Left kidney (tissue), 8 donors: ENCODE results near the gene PNPLA8. TPM values are rescaled to one million over a fixed set of nuclear protein-coding genes. Genes with fewer than 3 reads are reported as not detected.
"Not testable (repeated sequence)": the region's sequence is repeated elsewhere in the genome, so short reads cannot be mapped to it uniquely, and the experiment has no call there.

Experiments used
- DNase-seq: peaks from one replicate; pipeline ENCODE4 v3.0.0-alpha.2; 2013
- long read RNA-seq, 8 donors: transcript quantifications; one replicate each; lab custom pipeline, GENCODE V29; 2026
- polyA plus RNA-seq: library from polyadenylated mRNA; unstranded; fragments of 120-200 nt; gene quantifications from one replicate; pipeline ENCODE4 v1.2.1, GENCODE V29; 2013; ENCODE audit not compliant: insufficient read length

PNPLA8 gene, protein sequence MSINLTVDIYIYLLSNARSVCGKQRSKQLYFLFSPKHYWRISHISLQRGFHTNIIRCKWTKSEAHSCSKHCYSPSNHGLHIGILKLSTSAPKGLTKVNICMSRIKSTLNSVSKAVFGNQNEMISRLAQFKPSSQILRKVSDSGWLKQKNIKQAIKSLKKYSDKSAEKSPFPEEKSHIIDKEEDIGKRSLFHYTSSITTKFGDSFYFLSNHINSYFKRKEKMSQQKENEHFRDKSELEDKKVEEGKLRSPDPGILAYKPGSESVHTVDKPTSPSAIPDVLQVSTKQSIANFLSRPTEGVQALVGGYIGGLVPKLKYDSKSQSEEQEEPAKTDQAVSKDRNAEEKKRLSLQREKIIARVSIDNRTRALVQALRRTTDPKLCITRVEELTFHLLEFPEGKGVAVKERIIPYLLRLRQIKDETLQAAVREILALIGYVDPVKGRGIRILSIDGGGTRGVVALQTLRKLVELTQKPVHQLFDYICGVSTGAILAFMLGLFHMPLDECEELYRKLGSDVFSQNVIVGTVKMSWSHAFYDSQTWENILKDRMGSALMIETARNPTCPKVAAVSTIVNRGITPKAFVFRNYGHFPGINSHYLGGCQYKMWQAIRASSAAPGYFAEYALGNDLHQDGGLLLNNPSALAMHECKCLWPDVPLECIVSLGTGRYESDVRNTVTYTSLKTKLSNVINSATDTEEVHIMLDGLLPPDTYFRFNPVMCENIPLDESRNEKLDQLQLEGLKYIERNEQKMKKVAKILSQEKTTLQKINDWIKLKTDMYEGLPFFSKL
- 39.7 TPM for polyA plus RNA-seq
- long read RNA-seq, donor 1, transcript PNPLA8-206 (10 exons, 3,462 nt) = major isoform, 9 of 24 reads
- long read RNA-seq, donor 1, partial matches to known transcripts = 13 of 24 reads
- long read RNA-seq, donor 1, other reads (novel, unspliced or antisense) = 0 of 24 reads
- long read RNA-seq, donor 2, partial matches to known transcripts = 8 of 14 reads
- long read RNA-seq, donor 2, other reads (novel, unspliced or antisense) = 0 of 14 reads
- long read RNA-seq, donor 3, partial matches to known transcripts = 109 of 135 reads
- long read RNA-seq, donor 3, other reads (novel, unspliced or antisense) = 24 of 135 reads
- long read RNA-seq, donor 4 = 0 reads
- long read RNA-seq, donor 5, transcript PNPLA8-201 (11 exons, 3,490 nt) = major isoform, 6 of 259 reads
- long read RNA-seq, donor 5, transcript PNPLA8-206 (10 exons, 3,462 nt) = minor isoform, 5 of 259 reads
- long read RNA-seq, donor 5, partial matches to known transcripts = 215 of 259 reads
- long read RNA-seq, donor 5, other reads (novel, unspliced or antisense) = 32 of 259 reads
- long read RNA-seq, donor 6, partial matches to known transcripts = 7 of 13 reads
- long read RNA-seq, donor 6, other reads (novel, unspliced or antisense) = 0 of 13 reads
- long read RNA-seq, donor 7, transcript PNPLA8-201 (11 exons, 3,490 nt) = major isoform, 6 of 25 reads
- long read RNA-seq, donor 7, partial matches to known transcripts = 16 of 25 reads
- long read RNA-seq, donor 7, other reads (novel, unspliced or antisense) = 0 of 25 reads
- long read RNA-seq, donor 8, partial matches to known transcripts = 0 of 2 reads
- long read RNA-seq, donor 8, other reads (novel, unspliced or antisense) = 0 of 2 reads

- peak; percentile 99 for DNase-seq
These were observed at the start of gene PNPLA8 for GRCh38 chr7:108525985-108526767. PNPLA8 (minus strand) TSS chr7:108526135; CDS start chr7:108515491, 10,644 bp downstream.

- no peak for DNase-seq
These were observed 49.2 kb upstream of the PNPLA8 start for GRCh38 chr7:108575156-108575555.

GRCh38 chr7:108572480-108572879, 46.5 kb upstream of the PNPLA8 start:
- DNase-seq = no peak

- peak; percentile 50 for DNase-seq
These were observed 44.3 kb upstream of the PNPLA8 start for GRCh38 chr7:108570146-108570755.

DNA sequence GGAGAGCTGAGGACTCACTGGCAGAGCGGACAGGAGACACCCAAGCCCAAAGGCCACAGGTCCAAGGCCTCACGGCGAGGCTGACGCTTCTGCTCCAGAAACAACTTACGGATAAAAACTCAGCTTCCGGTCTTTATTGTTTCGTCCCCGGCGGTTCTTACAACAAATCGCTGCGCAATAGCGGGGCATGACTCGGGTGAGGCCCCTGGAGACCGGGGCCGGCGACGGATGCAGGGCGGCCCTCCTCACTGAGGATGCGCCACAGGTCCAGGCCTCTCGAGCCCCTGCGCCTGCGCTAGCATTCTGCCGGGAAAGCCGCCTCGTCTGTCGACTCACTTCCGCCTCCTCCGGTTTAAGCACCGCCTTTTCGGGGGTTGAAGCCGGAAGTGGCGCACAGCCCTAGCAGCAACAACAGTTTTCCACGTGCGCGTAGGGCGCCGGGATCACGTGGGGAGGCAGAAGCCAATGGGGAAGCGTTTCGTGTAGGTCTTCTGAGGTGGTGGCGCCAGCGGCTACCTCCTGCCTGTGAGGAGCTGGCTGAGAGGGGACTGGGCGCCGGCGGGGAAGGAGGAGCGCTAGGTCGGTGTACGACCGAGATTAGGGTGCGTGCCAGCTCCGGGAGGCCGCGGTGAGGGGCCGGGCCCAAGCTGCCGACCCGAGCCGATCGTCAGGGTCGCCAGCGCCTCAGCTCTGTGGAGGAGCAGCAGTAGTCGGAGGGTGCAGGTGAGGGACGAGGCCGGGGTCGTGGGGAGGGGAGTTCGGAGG, 43.6 kb upstream of the PNPLA8 start, which contains the start of the genes DNAJB9 and THAP5:
DNAJB9 (plus strand) TSS at position 494 of the 765 bp plus-strand sequence. CDS start 1,853 bp downstream, outside the sequence.
THAP5 (minus strand) TSS at position 326 of the 765 bp plus-strand sequence; CDS start at position 189, 137 bp downstream.
- peak; percentile 99 for DNase-seq

DNA sequence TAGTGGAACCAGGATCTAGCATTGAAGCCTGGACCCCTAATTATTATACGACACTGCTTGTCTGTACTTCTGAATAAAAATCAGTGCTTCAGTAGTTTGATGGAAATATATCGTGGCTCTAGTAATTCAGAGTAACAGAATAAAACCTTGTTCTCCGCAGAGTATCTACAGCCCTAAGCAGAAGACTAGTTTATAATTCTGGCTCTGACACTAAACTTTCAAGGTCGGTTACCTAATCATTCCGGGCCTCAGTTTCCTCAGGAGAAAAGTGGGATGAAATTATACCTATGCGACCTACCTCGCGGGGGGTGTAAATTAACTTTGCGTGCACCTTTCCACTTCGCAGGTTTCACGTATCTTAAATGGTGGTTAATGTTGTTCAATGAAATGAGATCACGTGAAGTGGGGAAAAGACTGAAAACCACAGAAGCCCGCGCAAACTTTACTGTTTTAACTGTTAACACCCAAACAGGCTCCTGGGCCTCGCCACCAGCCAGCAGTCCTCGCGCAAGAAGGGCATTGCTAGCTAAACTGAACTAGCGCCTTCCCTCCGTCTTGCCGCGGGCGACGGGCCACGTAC, 43.0 kb upstream of the PNPLA8 start:
- no peak for DNase-seq

- DNase-seq = no peak
These were observed 40.1 kb upstream of the PNPLA8 start for GRCh38 chr7:108565987-108566386.

DNA sequence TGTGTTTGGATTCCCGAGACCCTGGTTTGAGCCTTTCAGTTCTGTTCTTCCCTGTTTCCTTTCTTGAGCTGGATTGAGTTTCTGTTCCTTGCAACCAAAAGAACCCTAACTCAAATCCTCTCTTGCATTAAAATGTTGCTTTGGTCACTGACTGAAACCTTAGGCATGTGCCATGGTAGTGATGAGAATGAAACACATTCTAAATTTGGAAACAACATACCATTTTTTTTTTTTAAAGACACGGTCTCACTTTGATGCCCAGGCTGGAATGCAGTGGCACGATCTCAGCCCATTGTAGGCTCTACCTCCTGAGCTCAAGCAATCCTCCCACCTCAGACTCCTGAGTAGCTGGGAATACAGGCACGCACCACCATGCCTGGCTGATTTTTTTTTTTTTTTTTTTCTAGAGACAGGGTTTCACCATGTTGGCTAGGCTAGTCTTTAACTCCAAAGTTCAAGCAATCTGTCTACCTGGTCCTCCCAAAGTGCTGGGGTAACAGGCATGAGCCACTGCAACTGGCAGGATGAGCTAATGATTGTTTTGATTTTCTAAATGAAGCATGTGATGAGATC, 35.2 kb upstream of the PNPLA8 start:
- no peak for DNase-seq

DNA sequence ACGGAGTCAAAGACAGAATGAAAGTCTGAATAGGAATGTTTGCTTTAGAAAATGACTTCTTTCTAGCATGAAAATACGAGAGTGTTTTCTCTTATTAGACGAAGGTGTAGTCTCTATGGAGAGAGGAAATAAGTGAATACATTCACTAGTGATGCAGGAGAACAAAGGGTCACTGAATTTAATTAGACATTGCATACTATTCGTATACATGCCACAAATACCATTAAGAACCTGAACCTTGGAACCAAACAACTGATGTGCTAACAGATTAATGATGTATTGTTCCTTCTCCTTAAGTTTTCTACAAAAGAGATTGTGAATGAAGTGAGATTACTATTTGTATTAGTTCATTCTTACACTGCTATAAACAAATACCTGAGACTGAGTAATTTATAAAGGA, 33.3 kb upstream of the PNPLA8 start:
- DNase-seq = no peak

DNA sequence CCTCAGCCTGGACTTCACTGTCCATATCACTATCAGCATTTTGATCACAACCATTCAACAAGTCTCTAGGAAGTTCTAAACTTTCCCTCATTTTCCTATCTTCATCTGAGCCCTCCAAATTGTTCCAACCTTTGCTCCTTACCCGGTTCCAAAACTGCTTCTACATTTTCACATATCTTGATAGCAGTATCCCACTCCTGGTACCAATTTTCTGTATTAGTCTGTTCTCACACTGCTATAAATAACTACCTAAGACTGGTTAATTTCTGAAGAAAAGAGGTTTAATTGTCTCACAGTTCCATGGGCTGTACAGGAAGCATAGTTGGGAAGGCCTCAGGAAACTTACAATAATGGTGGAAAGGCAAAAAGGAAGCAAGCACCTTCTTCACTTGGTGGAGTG, 31.7 kb upstream of the PNPLA8 start:
- DNase-seq = no peak

DNA sequence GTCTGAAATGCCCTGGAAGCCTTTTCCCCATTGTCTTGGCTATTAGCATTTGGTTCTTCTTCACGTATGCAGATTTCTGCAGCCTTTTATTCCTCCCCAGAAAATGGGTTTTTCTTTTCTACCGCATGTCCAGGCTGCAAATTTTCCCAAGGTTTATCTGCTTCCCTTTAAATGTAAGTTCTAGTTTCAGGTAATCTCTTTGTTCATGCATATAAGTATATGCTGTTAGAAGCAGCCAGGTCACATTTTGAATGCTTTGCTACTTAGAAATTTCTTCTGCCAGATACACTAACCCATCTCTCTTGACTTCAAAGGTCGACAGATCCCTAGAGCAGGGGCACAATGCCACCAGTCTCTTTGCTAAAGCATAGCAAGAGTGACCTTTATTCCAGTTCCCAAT, 31.3 kb upstream of the PNPLA8 start:
- no peak for DNase-seq

DNA sequence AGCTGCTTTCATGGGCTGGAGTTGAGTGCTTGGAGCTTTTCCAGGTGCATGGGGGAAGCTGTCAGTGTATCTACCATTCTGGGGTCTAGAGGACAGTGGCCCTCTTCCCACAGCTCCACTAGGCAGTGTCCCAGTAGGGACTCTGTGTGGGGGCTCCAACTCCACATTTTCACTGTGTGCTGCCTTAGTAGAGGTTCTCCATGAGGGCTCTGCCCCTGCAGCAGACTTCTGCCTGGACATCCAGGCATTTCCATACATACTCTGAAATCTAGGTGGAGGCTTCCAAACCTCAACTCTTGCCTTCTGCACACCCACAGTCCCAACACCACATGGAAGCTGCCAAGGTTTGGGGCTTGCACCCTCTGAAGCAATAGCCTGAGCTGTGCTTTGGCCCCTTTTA, 30.7 kb upstream of the PNPLA8 start:
- not testable (repeated sequence) for DNase-seq

DNA sequence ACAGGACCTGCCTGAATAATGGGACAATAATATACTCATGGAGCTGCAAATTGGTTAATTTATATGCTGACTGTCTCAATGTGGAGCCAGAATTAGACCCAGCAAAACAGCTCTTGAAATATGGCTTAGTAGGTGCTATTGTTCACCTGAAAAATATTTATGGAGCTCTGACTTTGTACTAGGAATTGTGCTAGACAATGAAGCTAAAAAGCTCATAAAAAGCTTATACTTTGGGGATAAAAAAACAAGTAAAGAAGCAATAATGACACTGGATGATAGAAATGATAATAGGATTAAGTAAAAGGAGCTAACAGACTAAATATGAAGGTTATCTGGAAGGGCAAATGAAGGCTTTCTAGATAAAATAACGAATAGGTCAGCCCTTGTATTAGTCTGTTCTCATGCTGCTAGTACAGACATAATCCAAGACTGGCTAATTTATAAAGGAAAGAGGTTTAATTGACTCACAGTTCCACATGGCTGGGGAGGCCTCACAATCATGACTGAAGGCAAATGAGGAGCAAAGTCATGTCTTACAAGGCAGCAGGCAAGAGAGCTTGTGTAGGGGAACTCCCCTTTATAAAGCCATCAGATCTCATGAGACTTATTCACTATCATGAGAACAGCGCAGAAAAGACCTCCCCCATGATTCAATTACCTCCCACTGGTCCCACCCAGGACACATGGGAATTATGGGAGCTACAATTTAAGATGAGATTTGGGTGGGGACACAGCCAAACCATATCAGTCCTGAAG, 22.4 kb upstream of the PNPLA8 start:
- not testable (repeated sequence) for DNase-seq

GRCh38 chr7:108541478-108541877, 15.5 kb upstream of the PNPLA8 start:
- no peak for DNase-seq

- not testable (repeated sequence) for DNase-seq
These were observed 12.8 kb upstream of the PNPLA8 start for GRCh38 chr7:108538685-108539084.

GRCh38 chr7:108538236-108538635, 12.3 kb upstream of the PNPLA8 start:
- not testable (repeated sequence) for DNase-seq

GRCh38 chr7:108537229-108537628, 11.3 kb upstream of the PNPLA8 start:
- DNase-seq = no peak
